ENCODE data around the gene PRKCZ.

The PRKCZ gene

GRCh38 chr1:2179283-2180013 lies 129.2 kb downstream of the PRKCZ start:
- no peak for DNase-seq (ENCODE audit: low spot score)

DNA sequence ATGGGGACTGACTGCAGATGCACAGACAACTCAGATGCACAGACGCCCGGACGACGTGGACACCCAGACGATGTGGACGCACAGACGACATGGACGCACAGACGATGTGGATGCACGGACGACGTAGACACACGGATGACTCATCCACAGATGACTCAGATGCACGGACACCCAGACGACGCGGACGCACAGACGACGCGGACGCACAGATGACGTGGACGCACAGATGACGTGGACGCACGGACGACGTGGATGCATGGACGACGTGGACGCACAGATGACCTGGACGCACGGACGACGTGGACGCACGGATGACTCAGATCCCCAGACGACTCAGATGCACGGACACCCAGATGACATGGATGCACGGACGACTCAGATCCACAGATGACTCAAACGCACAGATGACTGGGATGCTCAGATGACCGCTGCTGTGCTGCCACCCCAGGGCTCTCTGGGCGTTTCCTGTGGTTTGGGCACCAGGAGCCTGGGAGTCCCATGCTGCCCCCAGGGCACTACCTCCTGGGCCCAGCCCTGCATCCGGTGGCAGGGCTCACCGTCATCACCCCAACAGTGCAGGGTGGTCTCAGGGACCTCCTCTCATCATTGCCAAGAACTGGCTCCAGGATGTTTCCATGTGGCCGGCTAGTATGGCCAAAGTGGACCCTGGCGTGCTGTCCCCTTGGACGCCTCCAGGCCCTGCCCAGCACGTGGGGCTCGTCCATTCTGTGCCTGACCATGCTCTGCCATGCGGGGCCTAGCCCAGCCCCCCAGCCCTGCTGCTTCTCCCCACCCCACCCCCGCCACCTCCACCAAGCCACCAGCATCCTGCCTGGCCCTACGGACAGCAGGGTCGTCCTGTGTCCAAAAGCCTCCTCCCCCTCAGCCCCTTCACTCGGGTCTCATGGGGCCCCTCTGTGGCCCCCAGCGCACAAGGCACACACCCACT lies 130.4 kb downstream of the PRKCZ start:
- peak; percentile 77 for DNase-seq (ENCODE audit: low spot score)

GRCh38 chr1:2181271-2181670 lies 131.1 kb downstream of the PRKCZ start:
- DNase-seq (ENCODE audit: low spot score), result no peak

DNA sequence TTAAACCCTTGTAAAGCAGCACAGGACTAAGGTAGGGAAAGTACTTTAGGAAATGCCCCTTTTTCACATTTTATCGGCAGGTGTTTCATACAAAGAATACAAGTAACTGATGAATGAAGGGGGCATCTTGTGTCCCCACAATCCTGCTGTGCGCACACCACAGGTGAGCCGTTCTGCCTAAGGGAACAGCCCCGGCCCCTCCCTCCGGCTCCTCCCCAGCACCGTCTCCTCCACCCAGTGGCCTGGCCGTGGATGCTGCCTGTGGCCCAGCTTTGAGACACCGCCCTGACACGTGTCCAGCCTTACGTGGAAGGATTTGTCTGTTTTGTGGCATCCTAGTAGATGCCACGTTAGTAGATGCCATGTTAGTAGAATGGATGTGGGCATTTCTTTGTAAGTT lies 131.5 kb downstream of the PRKCZ start:
- no peak for DNase-seq (ENCODE audit: low spot score)

- no peak for DNase-seq (ENCODE audit: low spot score)
Measured at GRCh38 chr1:2182376-2182775, 132.2 kb downstream of the PRKCZ start.

GRCh38 chr1:2183937-2184334 lies 133.7 kb downstream of the PRKCZ start:
- no peak for DNase-seq (ENCODE audit: low spot score)

- DNase-seq (ENCODE audit: low spot score), result no peak
Measured at GRCh38 chr1:2184531-2184930, 134.3 kb downstream of the PRKCZ start.

GRCh38 chr1:2184934-2185333 lies 134.7 kb downstream of the PRKCZ start:
- DNase-seq (ENCODE audit: low spot score), result no peak

DNA sequence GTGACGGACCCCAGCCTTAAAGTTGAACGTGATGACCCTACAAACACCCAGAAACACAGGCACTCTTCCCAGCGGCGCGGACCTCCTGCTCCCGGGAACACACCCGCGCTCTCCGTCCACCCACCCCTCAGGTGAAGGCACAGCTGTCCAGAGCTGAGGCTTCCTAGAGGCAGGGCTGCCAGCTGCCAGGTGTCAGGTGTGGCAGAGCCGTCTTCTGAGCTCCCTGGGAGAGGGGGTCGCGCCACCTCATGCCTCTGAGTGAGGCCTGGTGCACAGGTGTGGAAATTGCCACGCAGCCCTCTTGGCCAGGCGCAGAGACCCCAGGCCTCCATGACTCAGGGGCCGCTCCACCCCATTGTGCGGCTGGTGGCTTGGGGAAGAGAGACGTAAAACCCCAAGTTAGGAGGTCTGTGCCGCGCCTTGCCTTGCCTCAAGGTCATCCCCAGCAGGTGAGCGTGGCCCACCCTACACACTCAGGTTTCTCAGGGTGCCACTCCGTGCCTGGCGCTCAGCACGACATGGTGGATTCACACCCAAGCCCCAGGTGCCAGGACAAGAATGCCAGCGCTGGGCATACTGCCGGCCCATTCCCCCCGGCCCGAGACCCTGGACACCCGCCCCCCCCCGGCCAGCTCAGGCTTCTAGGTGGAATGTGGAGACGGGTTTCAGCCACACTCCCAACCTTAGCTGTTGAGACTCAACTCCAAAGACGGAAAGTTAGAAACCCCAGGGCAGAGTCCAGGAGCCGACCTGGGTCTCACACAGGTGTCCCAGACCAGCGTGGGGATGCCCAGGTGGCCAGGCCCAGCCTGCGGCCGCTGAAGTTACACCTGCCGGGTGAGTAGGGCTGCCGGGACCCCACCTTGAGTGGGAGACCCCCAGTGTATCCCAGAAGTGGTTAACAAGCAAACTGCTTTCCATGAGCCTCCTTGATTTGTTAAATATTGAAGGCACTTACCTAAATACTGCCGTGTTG lies 136.0 kb downstream of the PRKCZ start:
- DNase-seq (ENCODE audit: low spot score), result no peak

- no peak for DNase-seq (ENCODE audit: low spot score)
Measured at GRCh38 chr1:2186901-2187300, 136.7 kb downstream of the PRKCZ start.

DNA sequence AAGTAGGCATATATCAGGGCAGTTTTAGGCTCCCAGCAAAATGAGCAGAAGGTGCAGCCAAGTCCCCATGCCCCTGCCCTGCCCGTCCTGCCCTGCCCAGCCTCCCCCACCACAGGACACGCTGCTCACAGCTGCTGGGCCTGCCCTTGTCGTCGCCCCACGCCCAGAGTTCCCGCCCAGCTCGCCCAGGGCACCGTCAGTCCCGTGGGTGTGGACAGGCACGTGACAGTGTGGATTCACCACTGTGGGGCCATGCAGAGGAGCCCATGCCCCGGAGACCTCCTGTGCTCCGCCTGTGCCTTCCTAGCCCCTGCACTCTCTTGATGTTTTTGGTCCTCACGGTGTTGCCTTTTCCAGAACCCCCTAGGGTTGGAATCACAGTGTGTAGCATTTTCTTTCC lies 137.4 kb downstream of the PRKCZ start:
- DNase-seq (ENCODE audit: low spot score), result no peak

DNA sequence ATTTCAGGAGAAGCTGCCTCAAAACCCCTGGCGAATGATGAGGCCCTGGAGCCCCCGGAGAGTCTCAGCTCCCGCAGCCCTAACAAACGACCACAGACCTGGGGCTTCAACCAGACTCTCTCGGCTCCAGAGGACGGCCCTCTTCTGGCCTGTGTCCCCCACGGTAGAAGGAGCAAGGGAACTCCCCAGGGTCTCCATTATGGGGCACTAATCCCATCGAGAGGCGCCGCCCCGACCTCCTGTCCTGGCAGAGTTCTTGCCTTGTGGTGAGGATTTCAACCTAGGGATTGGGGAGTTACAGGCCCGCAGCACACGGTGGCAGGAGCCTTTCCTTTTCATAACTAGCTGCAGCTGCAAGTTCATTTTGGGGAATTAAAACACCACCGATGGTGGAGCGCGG lies 138.1 kb downstream of the PRKCZ start:
- no peak for DNase-seq (ENCODE audit: low spot score)

DNA sequence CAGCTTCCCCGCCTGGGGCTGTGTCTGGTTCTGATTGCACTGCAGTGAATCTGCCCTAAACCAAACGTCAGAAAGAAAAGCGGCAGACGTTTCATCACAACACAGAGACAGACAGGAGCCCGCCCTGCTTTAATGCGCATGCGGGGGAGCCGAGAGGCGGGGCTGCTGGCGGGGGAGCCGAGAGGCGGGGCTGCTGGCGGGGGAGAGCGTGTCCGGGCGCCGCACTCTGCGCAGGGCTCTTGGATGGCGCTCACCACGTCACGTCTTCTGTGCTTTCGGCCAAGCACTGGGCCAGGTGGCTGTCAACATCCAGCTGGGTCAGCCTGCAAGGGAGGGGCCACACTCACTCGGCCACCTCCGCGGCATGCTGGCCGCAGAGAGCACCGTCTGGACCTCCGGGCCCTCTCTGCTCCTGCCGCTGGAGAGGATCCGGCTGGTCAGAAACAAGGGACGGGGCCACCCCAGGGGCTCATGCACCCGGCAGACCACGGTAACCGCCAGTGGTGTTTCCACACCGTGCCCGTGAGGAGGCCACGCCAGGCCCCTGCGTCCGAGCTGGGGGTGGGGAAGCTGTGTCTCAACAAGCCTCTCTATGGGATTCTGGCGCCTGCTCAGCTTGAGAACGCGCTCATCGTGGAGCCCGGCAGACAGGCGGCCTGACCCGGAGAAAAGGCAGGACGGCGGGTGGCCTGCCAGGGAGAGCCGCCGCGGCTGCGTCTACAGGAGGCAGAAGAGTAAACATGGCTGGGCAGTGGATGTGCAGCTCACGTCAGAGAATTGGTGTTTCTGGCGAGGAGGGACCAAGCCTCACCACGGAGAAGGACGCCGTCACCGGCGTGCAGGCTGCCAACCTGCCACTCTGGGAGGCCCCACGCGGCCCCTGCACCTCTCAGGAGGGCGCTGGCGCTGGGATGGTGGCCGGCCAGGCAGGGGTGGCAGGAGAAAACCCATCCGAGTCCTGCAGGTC lies 139.5 kb downstream of the PRKCZ start:
- DNase-seq (ENCODE audit: low spot score), result peak; percentile 97

DNA sequence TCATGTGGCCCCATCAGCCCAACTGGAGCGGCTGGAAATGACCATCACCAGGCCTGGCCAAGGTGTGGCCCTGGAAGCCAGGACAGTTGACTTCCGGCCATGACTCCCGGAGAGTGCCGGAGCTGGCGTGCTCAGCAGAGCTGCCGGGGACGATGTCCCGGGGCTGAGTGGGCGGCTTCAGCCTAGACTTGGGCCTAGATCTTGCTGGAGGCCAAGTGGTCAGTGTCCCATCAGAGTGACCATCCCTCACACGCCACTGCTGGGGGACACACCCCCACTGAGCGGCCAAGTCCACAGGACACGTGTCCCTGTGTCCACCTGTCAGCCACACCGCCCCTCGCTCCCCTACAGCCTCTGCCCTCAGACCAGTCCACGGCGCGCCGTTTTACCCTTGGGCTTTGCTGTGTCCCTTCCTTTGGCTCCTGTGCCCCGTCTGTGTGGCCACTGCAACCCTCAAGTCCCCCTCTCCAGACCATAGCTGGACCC lies 140.3 kb downstream of the PRKCZ start:
- peak; percentile 54 for DNase-seq (ENCODE audit: low spot score)

DNA sequence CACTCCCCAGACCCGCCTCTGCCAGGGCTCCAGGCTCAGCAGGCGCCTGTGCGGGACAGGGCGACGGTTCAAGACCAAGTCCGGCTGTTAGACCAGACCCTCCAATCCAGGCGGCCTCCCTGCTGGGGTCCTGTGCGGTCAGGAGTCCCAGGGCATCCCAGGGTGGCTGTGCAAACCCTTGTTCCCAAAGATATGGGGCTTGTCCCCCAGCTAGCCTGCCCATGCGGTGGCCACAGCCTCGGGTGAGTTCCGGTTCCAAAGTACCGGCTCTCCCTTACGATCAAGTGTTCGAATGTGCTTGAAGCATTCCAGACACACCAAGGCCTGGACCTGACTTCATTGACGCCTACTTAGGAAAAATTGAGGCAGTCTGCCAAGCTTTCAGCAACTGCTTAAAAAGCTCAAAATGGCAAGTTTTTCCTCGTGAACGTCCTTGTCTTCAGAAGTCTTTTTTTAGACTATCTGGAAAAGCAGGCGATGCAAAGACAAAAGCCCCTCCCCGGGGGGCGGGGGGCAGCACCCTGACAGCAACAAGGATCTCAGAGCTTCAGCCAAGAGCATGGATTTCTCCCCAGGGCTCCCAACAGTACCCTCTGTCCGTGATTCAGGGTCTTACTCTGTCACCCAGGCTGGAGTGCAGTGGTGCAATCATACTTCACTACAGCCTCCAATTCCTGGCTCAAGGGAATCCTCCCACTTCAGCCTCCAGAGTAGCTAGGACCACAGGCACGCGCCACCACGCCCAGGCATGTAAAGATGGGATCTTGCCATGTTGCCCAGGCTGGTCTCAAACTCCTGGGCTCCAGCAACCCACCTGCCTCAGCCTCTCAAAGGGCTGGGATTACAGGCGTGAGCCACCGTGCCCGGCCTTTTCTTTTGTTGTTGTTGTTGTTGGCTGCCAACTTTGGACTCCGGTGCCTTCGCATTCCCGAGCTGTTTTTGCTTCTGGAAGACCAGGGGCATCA lies 142.1 kb downstream of the PRKCZ start:
- DNase-seq (ENCODE audit: low spot score), result peak; percentile 59

GRCh38 chr1:2193514-2194281 lies 143.5 kb downstream of the PRKCZ start:
- DNase-seq (ENCODE audit: low spot score), result no peak

- peak; percentile 67 for DNase-seq (ENCODE audit: low spot score)
Measured at GRCh38 chr1:2194319-2194897, 144.2 kb downstream of the PRKCZ start, which contains the start of gene FAAP20. TSS of gene FAAP20 (minus strand) at chr1:2194772. CDS start at chr1:2194749, 23 bp downstream.

Data from RKO (cell line).